ENCODE data around the gene APEH.

Gene APEH

GRCh38 chr3:49655731-49656285, 18.3 kb upstream of the APEH start:
- no peaks in the 10 kb centered on the region for H3K36me3 ChIP-seq (replicated peaks; ENCODE audit: low read depth, low read length)
- H3K9ac ChIP-seq (ENCODE audit: low read length): no peak overlapping the region
- H3K4me2 ChIP-seq (ENCODE audit: low read length): no peak overlapping the region
- no peak overlapping the region for H3K27ac ChIP-seq (ENCODE audit: low read length)
- H3K27me3 ChIP-seq (ENCODE audit: low read depth, low read length): no peaks in the 10 kb centered on the region
- no peaks in the 10 kb centered on the region for H4K20me1 ChIP-seq (ENCODE audit: insufficient read depth, low read length)
- no peaks in the 10 kb centered on the region for H3K9me3 ChIP-seq (ENCODE audit: insufficient read depth, low read length)
- H2AFZ ChIP-seq (ENCODE audit: low read depth, low read length): no peak overlapping the region
- TF ChIP-seq EZH2phosphoT487 (IDR thresholded peaks at IDR 0.05; ENCODE audit: low read depth): no peak
- no peaks in the 10 kb centered on the region for H3K79me2 ChIP-seq (ENCODE audit: low read length)
- no peak overlapping the region for H3K4me3 ChIP-seq (ENCODE audit: low read length)
- no peaks in the 10 kb centered on the region for H3K4me1 ChIP-seq (ENCODE audit: low read length)

DNA sequence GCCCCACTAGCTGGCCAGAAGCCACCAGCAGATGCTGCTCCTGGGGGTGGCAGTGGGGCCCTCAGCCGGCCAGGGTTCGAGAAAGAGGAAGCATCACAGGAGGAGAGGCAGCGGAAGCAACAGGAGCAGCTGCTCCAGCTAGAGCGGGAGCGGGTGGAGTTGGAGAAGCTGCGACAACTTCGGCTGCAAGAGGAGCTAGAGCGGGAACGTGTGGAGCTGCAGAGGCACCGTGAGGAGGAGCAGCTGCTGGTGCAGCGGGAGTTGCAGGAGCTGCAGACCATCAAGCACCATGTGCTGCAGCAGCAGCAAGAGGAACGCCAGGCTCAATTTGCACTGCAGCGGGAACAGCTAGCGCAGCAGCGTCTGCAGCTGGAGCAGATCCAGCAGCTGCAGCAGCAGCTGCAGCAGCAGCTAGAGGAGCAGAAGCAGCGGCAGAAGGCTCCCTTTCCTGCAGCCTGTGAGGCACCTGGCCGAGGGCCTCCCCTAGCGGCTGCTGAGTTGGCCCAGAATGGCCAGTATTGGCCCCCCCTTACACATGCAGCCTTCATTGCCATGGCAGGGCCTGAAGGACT, 17.5 kb upstream of the APEH start:
- Histone ChIP-seq H3K9ac (ENCODE audit: low read length) (no peak overlapping the region), H3K4me2 (ENCODE audit: low read length) (no peak overlapping the region), H3K27ac (ENCODE audit: low read length) (no peak overlapping the region), H3K27me3 (ENCODE audit: low read depth, low read length) (no peaks in the 10 kb centered on the region), H4K20me1 (ENCODE audit: insufficient read depth, low read length) (no peaks in the 10 kb centered on the region), H3K9me3 (ENCODE audit: insufficient read depth, low read length) (no peaks in the 10 kb centered on the region), H3K36me3 (replicated peaks; ENCODE audit: low read depth, low read length) (no peaks in the 10 kb centered on the region), H2AFZ (ENCODE audit: low read depth, low read length) (no peak overlapping the region), H3K79me2 (ENCODE audit: low read length) (no peaks in the 10 kb centered on the region), H3K4me3 (ENCODE audit: low read length) (no peak overlapping the region), H3K4me1 (ENCODE audit: low read length) (no peaks in the 10 kb centered on the region)
- 0 out of 2 replicates have a peak, but pooled peaks have one; percentile 13 for TF ChIP-seq CTCF (IDR thresholded peaks at IDR 0.05; ENCODE audit: low read depth, low read length)
- no peak for TF ChIP-seq EZH2phosphoT487 (IDR thresholded peaks at IDR 0.05; ENCODE audit: low read depth)

DNA sequence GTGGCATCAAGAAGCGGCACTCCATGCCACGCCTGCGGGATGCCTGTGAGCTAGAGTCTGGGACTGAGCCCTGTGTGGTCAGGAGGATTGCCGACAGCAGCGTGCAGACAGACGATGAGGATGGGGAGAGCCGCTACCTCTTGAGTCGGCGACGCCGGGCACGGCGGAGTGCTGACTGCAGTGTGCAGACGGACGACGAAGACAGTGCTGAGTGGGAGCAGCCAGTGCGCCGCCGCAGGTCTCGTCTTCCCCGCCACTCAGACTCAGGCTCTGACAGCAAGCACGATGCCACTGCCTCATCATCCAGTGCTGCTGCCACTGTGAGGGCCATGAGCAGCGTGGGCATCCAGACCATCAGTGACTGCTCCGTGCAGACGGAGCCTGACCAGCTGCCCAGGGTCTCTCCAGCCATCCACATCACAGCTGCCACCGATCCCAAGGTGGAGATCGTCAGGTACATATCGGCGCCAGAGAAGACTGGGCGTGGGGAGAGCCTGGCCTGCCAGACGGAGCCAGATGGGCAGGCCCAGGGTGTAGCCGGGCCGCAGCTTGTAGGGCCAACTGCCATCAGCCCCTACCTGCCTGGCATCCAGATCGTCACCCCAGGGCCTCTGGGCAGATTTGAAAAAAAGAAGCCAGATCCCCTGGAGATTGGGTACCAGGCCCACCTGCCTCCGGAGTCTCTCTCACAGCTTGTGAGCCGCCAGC, 16.8 kb upstream of the APEH start:
- no peak overlapping the region for H3K4me2 ChIP-seq (ENCODE audit: low read length)
- H3K27ac ChIP-seq (ENCODE audit: low read length): no peak overlapping the region
- no peak overlapping the region for H3K9ac ChIP-seq (ENCODE audit: low read length)
- TF ChIP-seq CTCF (IDR thresholded peaks at IDR 0.05; ENCODE audit: low read depth, low read length) (no peak), EZH2phosphoT487 (IDR thresholded peaks at IDR 0.05; ENCODE audit: low read depth) (no peak)
- H3K4me1 ChIP-seq (ENCODE audit: low read length): no peaks in the 10 kb centered on the region
- no peak overlapping the region for H2AFZ ChIP-seq (ENCODE audit: low read depth, low read length)
- H3K27me3 ChIP-seq (ENCODE audit: low read depth, low read length): no peaks in the 10 kb centered on the region
- no peaks in the 10 kb centered on the region for H3K79me2 ChIP-seq (ENCODE audit: low read length)
- H4K20me1 ChIP-seq (ENCODE audit: insufficient read depth, low read length): no peaks in the 10 kb centered on the region
- no peaks in the 10 kb centered on the region for H3K9me3 ChIP-seq (ENCODE audit: insufficient read depth, low read length)
- no peak overlapping the region for H3K4me3 ChIP-seq (ENCODE audit: low read length)
- no peaks in the 10 kb centered on the region for H3K36me3 ChIP-seq (replicated peaks; ENCODE audit: low read depth, low read length)

DNA sequence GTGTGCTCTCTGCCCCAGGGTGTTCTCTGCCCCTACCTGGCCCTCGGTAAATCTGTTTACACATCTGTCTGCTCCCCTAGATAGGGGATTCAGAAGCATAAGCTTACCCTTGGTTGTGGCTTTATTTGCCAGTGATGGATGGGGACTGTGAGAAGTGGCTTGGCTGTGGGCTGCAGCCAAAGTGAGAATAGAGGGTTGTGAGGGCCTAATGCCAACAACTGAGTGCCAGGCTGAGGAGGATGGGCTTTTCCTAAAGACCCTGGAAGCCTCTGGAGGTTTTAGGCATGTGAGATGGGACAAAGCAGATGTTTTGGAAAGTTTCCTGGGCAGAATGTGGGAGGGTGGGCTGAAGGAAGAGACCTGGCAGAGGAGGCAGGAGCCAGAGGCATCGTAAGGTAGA, 15.4 kb upstream of the APEH start:
- Histone ChIP-seq H3K36me3 (replicated peaks; ENCODE audit: low read depth, low read length) (no peaks in the 10 kb centered on the region), H3K9ac (ENCODE audit: low read length) (no peak overlapping the region), H3K4me3 (ENCODE audit: low read length) (no peak overlapping the region), H4K20me1 (ENCODE audit: insufficient read depth, low read length) (no peaks in the 10 kb centered on the region), H3K4me1 (ENCODE audit: low read length) (no peaks in the 10 kb centered on the region), H3K27ac (ENCODE audit: low read length) (no peak overlapping the region), H3K9me3 (ENCODE audit: insufficient read depth, low read length) (no peaks in the 10 kb centered on the region), H3K4me2 (ENCODE audit: low read length) (no peak overlapping the region), H3K27me3 (ENCODE audit: low read depth, low read length) (no peaks in the 10 kb centered on the region), H3K79me2 (ENCODE audit: low read length) (no peaks in the 10 kb centered on the region), H2AFZ (ENCODE audit: low read depth, low read length) (no peak overlapping the region)
- no peak for TF ChIP-seq CTCF (IDR thresholded peaks at IDR 0.05; ENCODE audit: low read depth, low read length)
